Glutamatergic neuron (in vitro differentiated cells): ENCODE data around the gene SLC25A13. TPM values are rescaled to one million over a fixed set of nuclear protein-coding genes. Genes with fewer than 3 reads are reported as not detected.

Experiments
- DNase-seq: peaks from one replicate; pipeline ENCODE4 v3.0.0; 2022
- H3K27ac Mint-ChIP-seq: one replicate; pipeline ENCODE4 v1.8.0; 2020; ENCODE audit warnings: mild to moderate bottlenecking, mixed read lengths, inconsistent platforms; ENCODE audit not compliant: unreplicated experiment
- H3K27me3 Mint-ChIP-seq: one replicate; pipeline ENCODE4 v1.8.0; 2020; ENCODE audit warnings: mild to moderate bottlenecking, moderate library complexity, mixed read lengths, inconsistent platforms; ENCODE audit not compliant: unreplicated experiment
- H3K36me3 Mint-ChIP-seq: one replicate; pipeline ENCODE4 v1.8.0; 2020; ENCODE audit warnings: mild to moderate bottlenecking, mixed read lengths, inconsistent platforms; ENCODE audit not compliant: unreplicated experiment
- H3K4me1 Mint-ChIP-seq: one replicate; pipeline ENCODE4 v1.8.0; 2020; ENCODE audit warnings: mild to moderate bottlenecking, low read depth, mixed read lengths, inconsistent platforms; ENCODE audit not compliant: unreplicated experiment
- H3K4me3 Mint-ChIP-seq: one replicate; pipeline ENCODE4 v1.8.0; 2020; ENCODE audit warnings: mild to moderate bottlenecking, mixed read lengths, inconsistent platforms; ENCODE audit not compliant: unreplicated experiment
- H3K9me3 Mint-ChIP-seq: one replicate; pipeline ENCODE4 v1.8.0; 2020; ENCODE audit warnings: mild to moderate bottlenecking, moderate library complexity, mixed read lengths, inconsistent platforms; ENCODE audit not compliant: unreplicated experiment
- CTCF ChIP-seq: fragments of 200-600 bp; sonication (generic); IDR thresholded peaks from one replicate; pipeline ENCODE4 v1.5.0; 2021; ENCODE audit not compliant: partially characterized antibody, unreplicated experiment
- total RNA-seq: library from RNA; stranded (reverse); fragmentation: NEBNext Ultra II Directional; extraction: Animal tissue kit (Norgen Biotek cat#: 25700); gene quantifications from one replicate; pipeline ENCODE4 v1.2.1, GENCODE V29; 2021; ENCODE audit not compliant: unreplicated experiment

Gene SLC25A13
- total RNA-seq, 1 donor from 2014 or later = 48.5 TPM

GRCh38 chr7:96216373-96216772, 105.5 kb downstream of the SLC25A13 start:
- Mint-ChIP-seq H3K9me3 (no peaks in the 10 kb centered on the region), H3K27ac (no peak overlapping the region), H3K27me3 (no peaks in the 10 kb centered on the region), H3K4me3 (no peak overlapping the region), H3K36me3 (peaks cover 6% of the 10 kb centered on the region), H3K4me1 (peaks cover 5% of the 10 kb centered on the region)
- TF ChIP-seq CTCF = no peak
- DNase-seq = no peak

- Mint-ChIP-seq H3K27me3 (no peaks in the 10 kb centered on the region), H3K4me1 (no peaks in the 10 kb centered on the region), H3K4me3 (no peak overlapping the region), H3K36me3 (peaks cover 6% of the 10 kb centered on the region), H3K27ac (no peak overlapping the region), H3K9me3 (no peaks in the 10 kb centered on the region)
- TF ChIP-seq CTCF = no peak
- DNase-seq = no peak
Observed at GRCh38 chr7:96212474-96212873, 109.4 kb downstream of the SLC25A13 start.

GRCh38 chr7:96211954-96212353, 109.9 kb downstream of the SLC25A13 start:
- DNase-seq = no peak
- Mint-ChIP-seq H3K9me3 (no peaks in the 10 kb centered on the region), H3K27ac (no peak overlapping the region), H3K27me3 (no peaks in the 10 kb centered on the region), H3K4me1 (no peaks in the 10 kb centered on the region), H3K4me3 (no peak overlapping the region), H3K36me3 (peaks cover 6% of the 10 kb centered on the region)
- TF ChIP-seq CTCF = no peak

GRCh38 chr7:96205665-96206064, 116.2 kb downstream of the SLC25A13 start:
- no peak for TF ChIP-seq CTCF
- Mint-ChIP-seq H3K27ac (no peak overlapping the region), H3K27me3 (no peaks in the 10 kb centered on the region), H3K9me3 (no peaks in the 10 kb centered on the region), H3K4me1 (no peaks in the 10 kb centered on the region), H3K36me3 (no peaks in the 10 kb centered on the region), H3K4me3 (no peak overlapping the region)
- no peak for DNase-seq

GRCh38 chr7:96204601-96205000, 117.3 kb downstream of the SLC25A13 start:
- H3K4me3 Mint-ChIP-seq = no peak overlapping the region
- H3K27ac Mint-ChIP-seq = no peak overlapping the region
- H3K27me3 Mint-ChIP-seq = no peaks in the 10 kb centered on the region
- DNase-seq = no peak
- H3K9me3 Mint-ChIP-seq = no peaks in the 10 kb centered on the region
- H3K36me3 Mint-ChIP-seq = no peaks in the 10 kb centered on the region
- no peak for TF ChIP-seq CTCF
- no peaks in the 10 kb centered on the region for H3K4me1 Mint-ChIP-seq
